Measurements from ENCODE around the gene POM121L2. TPM values are rescaled to one million over a fixed set of nuclear protein-coding genes. Genes with fewer than 3 reads are reported as not detected.

POM121L2 gene
- total RNA-seq, 4 donors from 2014 or later, result not detected

- TF ChIP-seq CTCF (IDR thresholded peaks at IDR 0.05), result no peak
- DNase-seq (ENCODE audit: low spot score), result no peak
- no peak for ATAC-seq (ENCODE audit: low FRiP score)
Measured at GRCh38 chr6:27260836-27261375, 51.2 kb downstream of the POM121L2 start.

GRCh38 chr6:27260369-27260768 lies 51.7 kb downstream of the POM121L2 start:
- TF ChIP-seq CTCF (IDR thresholded peaks at IDR 0.05), result no peak
- ATAC-seq (ENCODE audit: low FRiP score) (no peak), DNase-seq (ENCODE audit: low spot score) (no peak)

Other genes starting within 250 kb of the POM121L2 start
- gene PRSS16, start 64.6 kb downstream of the POM121L2 start, total RNA-seq, result 1 to 10 TPM in 1 of 4 donors, under 1 TPM in 1, not detected in 2; 0.84 to 2.5 TPM
- gene ZNF391, start 76.5 kb upstream of the POM121L2 start, total RNA-seq, result 1 to 10 TPM in 3 of 4 donors, under 1 TPM in 1; 0.60 to 4.5 (median 1.7) TPM
- gene ZNF184, start 160.8 kb upstream of the POM121L2 start, total RNA-seq, result 1 to 10 TPM; 2.5 to 9.3 (median 5.5) TPM

All from omental fat pad (tissue), 4 donors.